ENCODE results near the gene LARGE1.

LARGE1 gene

GRCh38 chr22:33803371-33804282 is 116.6 kb downstream of the LARGE1 start:
- Histone ChIP-seq H3K36me3 (replicated peaks) (no peaks in the 10 kb centered on the region), H3K9me3 (0 out of 2 replicates have a peak, but pooled peaks cover 3% of the 10 kb centered on the region), H3K27me3 (ENCODE audit: low read depth) (no peaks in the 10 kb centered on the region), H3K4me1 (no peaks in the 10 kb centered on the region), H3K4me3 (no peak overlapping the region)
- no peak for DNase-seq (ENCODE audit: low spot score in 2 of 2)
- in situ Hi-C loops (cut with MboI; ENCODE audit: low sequenced_read_pairs): no loop called here

- in situ Hi-C loops (cut with MboI; ENCODE audit: low sequenced_read_pairs): no loop called here
- H3K4me1 ChIP-seq: peaks cover 2% of the 10 kb centered on the region; the same call in 1 of the 2 replicates
- H3K27me3 ChIP-seq (ENCODE audit: low read depth): no peaks in the 10 kb centered on the region
- no peak overlapping the region for H3K4me3 ChIP-seq
- H3K36me3 ChIP-seq (replicated peaks): no peaks in the 10 kb centered on the region
- no peak for DNase-seq (ENCODE audit: low spot score in 2 of 2)
- 0 out of 2 replicates have a peak, but pooled peaks cover 3% of the 10 kb centered on the region for H3K9me3 ChIP-seq
Observed at GRCh38 chr22:33798401-33798800, 121.9 kb downstream of the LARGE1 start.

GRCh38 chr22:33796494-33796893 is 123.8 kb downstream of the LARGE1 start:
- H3K4me3 ChIP-seq: no peak overlapping the region
- H3K4me1 ChIP-seq: peaks cover 4% of the 10 kb centered on the region; the same call in 1 of the 2 replicates
- H3K36me3 ChIP-seq (replicated peaks): no peaks in the 10 kb centered on the region
- peak in 1 of 2 experiments; percentile 17 for DNase-seq (ENCODE audit: low spot score in 2 of 2)
- in situ Hi-C loops (cut with MboI; ENCODE audit: low sequenced_read_pairs): no loop called here
- H3K9me3 ChIP-seq: 0 out of 2 replicates have a peak, but pooled peaks cover 3% of the 10 kb centered on the region
- H3K27me3 ChIP-seq (ENCODE audit: low read depth): no peaks in the 10 kb centered on the region

GRCh38 chr22:33793475-33793874 is 126.8 kb downstream of the LARGE1 start:
- in situ Hi-C loops (cut with MboI; ENCODE audit: low sequenced_read_pairs): no loop called here
- H3K27me3 ChIP-seq (ENCODE audit: low read depth): no peaks in the 10 kb centered on the region
- peaks cover under 1% of the 10 kb centered on the region for H3K9me3 ChIP-seq
- H3K4me1 ChIP-seq: peaks cover 4% of the 10 kb centered on the region; the same call in 1 of the 2 replicates
- H3K36me3 ChIP-seq (replicated peaks): no peaks in the 10 kb centered on the region
- no peak for DNase-seq (ENCODE audit: low spot score in 2 of 2)
- H3K4me3 ChIP-seq: no peak overlapping the region

GRCh38 chr22:33792832-33793231 is 127.4 kb downstream of the LARGE1 start:
- peak in 1 of 2 experiments; percentile 28 for DNase-seq (ENCODE audit: low spot score in 2 of 2)
- in situ Hi-C loops (cut with MboI; ENCODE audit: low sequenced_read_pairs): no loop called here
- no peaks in the 10 kb centered on the region for H3K36me3 ChIP-seq (replicated peaks)
- peaks cover 4% of the 10 kb centered on the region for H3K9me3 ChIP-seq
- no peaks in the 10 kb centered on the region for H3K27me3 ChIP-seq (ENCODE audit: low read depth)
- H3K4me1 ChIP-seq: peaks cover 4% of the 10 kb centered on the region; the same call in 1 of the 2 replicates
- no peak overlapping the region for H3K4me3 ChIP-seq

- Histone ChIP-seq H3K36me3 (replicated peaks) (no peaks in the 10 kb centered on the region), H3K27me3 (ENCODE audit: low read depth) (no peaks in the 10 kb centered on the region), H3K4me1 (peaks cover 4% of the 10 kb centered on the region; the same call in 1 of the 2 replicates), H3K9me3 (peaks cover 4% of the 10 kb centered on the region), H3K4me3 (no peak overlapping the region)
- DNase-seq (ENCODE audit: low spot score in 2 of 2): no peak
- in situ Hi-C loops (cut with MboI; ENCODE audit: low sequenced_read_pairs): no loop called here
Observed at GRCh38 chr22:33789690-33790253, 130.5 kb downstream of the LARGE1 start.

- no peak for DNase-seq (ENCODE audit: low spot score in 2 of 2)
- in situ Hi-C loops (cut with MboI; ENCODE audit: low sequenced_read_pairs): no loop called here
- Histone ChIP-seq H3K9me3 (peaks cover 4% of the 10 kb centered on the region), H3K36me3 (replicated peaks) (no peaks in the 10 kb centered on the region), H3K4me3 (no peak overlapping the region), H3K4me1 (peaks cover 4% of the 10 kb centered on the region; the same call in 1 of the 2 replicates), H3K27me3 (ENCODE audit: low read depth) (no peaks in the 10 kb centered on the region)
Observed at GRCh38 chr22:33788927-33789326, 131.3 kb downstream of the LARGE1 start.

GRCh38 chr22:33787645-33788456 is 132.4 kb downstream of the LARGE1 start:
- Histone ChIP-seq H3K36me3 (replicated peaks) (no peaks in the 10 kb centered on the region), H3K9me3 (peaks cover 4% of the 10 kb centered on the region), H3K4me3 (no peak overlapping the region), H3K4me1 (no peaks in the 10 kb centered on the region), H3K27me3 (ENCODE audit: low read depth) (no peaks in the 10 kb centered on the region)
- DNase-seq (ENCODE audit: low spot score in 2 of 2): no peak
- in situ Hi-C loops (cut with MboI; ENCODE audit: low sequenced_read_pairs): no loop called here

- Histone ChIP-seq H3K27me3 (ENCODE audit: low read depth) (no peaks in the 10 kb centered on the region), H3K36me3 (replicated peaks) (no peaks in the 10 kb centered on the region), H3K4me3 (no peak overlapping the region), H3K9me3 (peaks cover 4% of the 10 kb centered on the region), H3K4me1 (no peaks in the 10 kb centered on the region)
- no peak for DNase-seq (ENCODE audit: low spot score in 2 of 2)
- in situ Hi-C loops (cut with MboI; ENCODE audit: low sequenced_read_pairs): no loop called here
Observed at GRCh38 chr22:33786149-33786548, 134.1 kb downstream of the LARGE1 start.

- Histone ChIP-seq H3K4me1 (no peaks in the 10 kb centered on the region), H3K9me3 (peaks cover 4% of the 10 kb centered on the region), H3K36me3 (replicated peaks) (no peaks in the 10 kb centered on the region), H3K4me3 (no peak overlapping the region), H3K27me3 (ENCODE audit: low read depth) (no peaks in the 10 kb centered on the region)
- no peak for DNase-seq (ENCODE audit: low spot score in 2 of 2)
- in situ Hi-C loops (cut with MboI; ENCODE audit: low sequenced_read_pairs): no loop called here
Observed at GRCh38 chr22:33785283-33785968, 134.8 kb downstream of the LARGE1 start.

GRCh38 chr22:33781411-33781810 is 138.9 kb downstream of the LARGE1 start:
- no peak for DNase-seq (ENCODE audit: low spot score in 2 of 2)
- Histone ChIP-seq H3K4me3 (no peak overlapping the region), H3K4me1 (no peaks in the 10 kb centered on the region), H3K27me3 (ENCODE audit: low read depth) (no peaks in the 10 kb centered on the region), H3K36me3 (replicated peaks) (no peaks in the 10 kb centered on the region), H3K9me3 (no peaks in the 10 kb centered on the region)
- in situ Hi-C loops (cut with MboI; ENCODE audit: low sequenced_read_pairs): no loop called here

- Histone ChIP-seq H3K4me3 (no peak overlapping the region), H3K4me1 (no peaks in the 10 kb centered on the region; the same call in 1 of the 2 replicates), H3K27me3 (ENCODE audit: low read depth) (no peaks in the 10 kb centered on the region), H3K9me3 (no peaks in the 10 kb centered on the region), H3K36me3 (replicated peaks) (no peaks in the 10 kb centered on the region)
- no peak for DNase-seq (ENCODE audit: low spot score in 2 of 2)
- in situ Hi-C loops (cut with MboI; ENCODE audit: low sequenced_read_pairs): no loop called here
Observed at GRCh38 chr22:33780531-33781136, 139.6 kb downstream of the LARGE1 start.

- no peak for DNase-seq (ENCODE audit: low spot score in 2 of 2)
- in situ Hi-C loops (cut with MboI; ENCODE audit: low sequenced_read_pairs): no loop called here
- Histone ChIP-seq H3K4me3 (no peak overlapping the region), H3K4me1 (no peaks in the 10 kb centered on the region; the same call in 1 of the 2 replicates), H3K9me3 (no peaks in the 10 kb centered on the region), H3K27me3 (ENCODE audit: low read depth) (no peaks in the 10 kb centered on the region), H3K36me3 (replicated peaks) (no peaks in the 10 kb centered on the region)
Observed at GRCh38 chr22:33779243-33779642, 141.0 kb downstream of the LARGE1 start.
